H54 (cell line): Measurements from ENCODE around the gene SERHL2.
"Not testable (repeated sequence)": the region's sequence is repeated elsewhere in the genome, so short reads cannot be mapped to it uniquely, and the experiment has no call there.

Experiments
- DNase-seq: peaks from one replicate; pipeline ENCODE4 v3.0.0; 2011; ENCODE audit warnings: low spot score, mixed read lengths; ENCODE audit not compliant: insufficient read length
- FAIRE-seq: peaks from 3 replicates; lab custom pipeline; 2011; peaks lifted over from hg19 to GRCh38; lab: Jason Lieb, UNC
- POLR2A ChIP-seq: IDR thresholded peaks from 2 replicates; pipeline ENCODE4 v1.6.1; 2011; ENCODE audit warnings: low read depth, mild to moderate bottlenecking, low read length

SERHL2 gene

GRCh38 chr22:42548597-42549330 lies 5.0 kb upstream of the SERHL2 start:
- TF ChIP-seq POLR2A: no peak
- DNase-seq (no peak), FAIRE-seq (no peak)

DNA sequence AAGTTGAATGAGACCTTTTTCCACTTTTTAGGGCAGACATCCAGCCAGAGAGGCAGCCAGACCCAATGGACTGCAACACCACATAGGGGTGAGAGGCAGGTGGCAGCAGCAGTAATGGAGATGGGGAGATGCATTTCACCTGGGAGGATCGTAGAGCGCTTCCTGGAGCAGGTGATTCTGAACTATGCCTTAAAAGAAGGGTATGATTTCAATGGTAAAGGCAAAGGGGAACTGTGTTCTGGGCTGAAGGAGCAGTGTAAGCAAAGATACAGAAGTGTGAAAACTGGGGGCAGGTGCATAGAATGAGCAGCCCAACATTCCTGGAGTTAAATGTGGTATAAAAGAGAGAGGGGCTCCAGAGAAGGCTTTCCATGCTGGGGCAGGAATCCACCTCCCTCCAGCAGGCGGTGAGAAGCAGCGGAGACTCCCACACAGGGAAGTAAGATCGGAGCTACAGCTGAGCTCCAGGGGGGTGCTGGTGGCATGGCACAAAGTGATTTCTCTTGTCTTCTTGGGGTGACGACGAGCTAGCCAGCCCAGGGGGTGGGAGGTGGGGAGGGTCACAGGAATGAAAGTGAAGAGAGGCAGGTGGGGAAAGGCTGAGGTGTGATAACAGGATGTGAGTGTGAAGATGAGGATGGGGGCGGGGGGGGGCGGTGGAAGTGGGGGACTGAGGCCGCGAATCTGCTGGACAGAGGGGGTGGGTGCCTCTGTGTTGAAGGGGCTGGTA lies 4.3 kb upstream of the SERHL2 start:
- no peak for TF ChIP-seq POLR2A
- no peak for FAIRE-seq
- DNase-seq: no peak

DNA sequence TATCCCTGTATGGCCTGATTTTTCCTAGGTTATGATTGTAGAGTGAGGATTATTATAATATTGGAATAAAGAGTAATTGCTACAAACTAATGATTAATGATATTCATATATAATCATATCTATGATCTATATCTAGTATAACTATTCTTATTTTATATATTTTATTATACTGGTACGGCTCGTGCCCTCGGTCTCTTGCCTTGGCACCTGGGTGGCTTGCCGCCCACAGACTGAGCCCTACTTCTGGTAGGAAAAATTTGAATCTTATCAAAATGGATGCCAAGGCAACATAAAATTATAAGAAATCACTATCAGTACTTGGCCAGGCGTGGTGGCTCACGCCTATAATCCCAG lies 1.5 kb upstream of the SERHL2 start:
- DNase-seq, FAIRE-seq: not testable (repeated sequence)

DNA sequence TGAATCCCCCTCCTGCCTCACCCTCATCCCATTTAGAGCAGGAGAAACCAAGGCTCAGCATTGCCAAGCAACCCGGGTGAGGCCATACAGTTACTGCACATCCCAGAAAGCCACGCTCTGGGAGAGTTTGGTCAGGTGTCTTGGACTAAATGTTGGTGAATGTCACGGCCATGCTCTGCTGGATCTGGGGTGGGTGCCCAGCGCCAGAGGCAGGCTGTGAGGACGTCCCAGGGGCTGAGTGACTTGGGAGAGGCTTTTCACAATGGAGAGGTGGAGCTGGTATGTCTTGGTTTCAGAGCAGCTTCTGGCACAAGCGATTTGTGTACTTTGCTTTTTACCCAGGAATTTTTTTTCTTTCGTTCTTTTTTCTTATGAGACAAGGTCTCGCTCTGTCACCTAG lies 6.6 kb downstream of the SERHL2 start:
- FAIRE-seq: no peak
- TF ChIP-seq POLR2A: no peak
- no peak for DNase-seq

GRCh38 chr22:42560781-42561180 lies 7.0 kb downstream of the SERHL2 start:
- no peak for TF ChIP-seq POLR2A
- FAIRE-seq (no peak), DNase-seq (no peak)

DNA sequence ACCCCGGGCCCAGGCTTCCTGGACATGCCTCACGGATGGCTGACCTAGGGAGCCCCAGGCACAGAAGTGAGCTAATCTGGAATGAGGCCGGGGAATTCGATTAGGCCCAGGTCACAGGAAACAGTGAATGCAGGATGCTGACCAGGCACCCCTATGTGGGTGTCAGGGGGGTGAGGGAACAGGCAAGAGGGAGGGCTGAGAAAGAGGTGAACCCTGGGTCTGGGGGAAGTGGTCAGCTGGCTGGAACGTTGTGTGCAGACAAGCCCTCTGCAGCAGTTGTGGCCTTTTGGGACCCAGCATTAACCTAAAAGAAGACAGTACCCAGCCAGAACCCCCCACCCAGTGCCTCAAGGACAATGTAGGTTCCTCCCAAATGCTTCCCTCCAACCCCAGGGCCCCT lies 8.1 kb downstream of the SERHL2 start:
- DNase-seq: no peak
- TF ChIP-seq POLR2A: no peak
- no peak for FAIRE-seq

DNA sequence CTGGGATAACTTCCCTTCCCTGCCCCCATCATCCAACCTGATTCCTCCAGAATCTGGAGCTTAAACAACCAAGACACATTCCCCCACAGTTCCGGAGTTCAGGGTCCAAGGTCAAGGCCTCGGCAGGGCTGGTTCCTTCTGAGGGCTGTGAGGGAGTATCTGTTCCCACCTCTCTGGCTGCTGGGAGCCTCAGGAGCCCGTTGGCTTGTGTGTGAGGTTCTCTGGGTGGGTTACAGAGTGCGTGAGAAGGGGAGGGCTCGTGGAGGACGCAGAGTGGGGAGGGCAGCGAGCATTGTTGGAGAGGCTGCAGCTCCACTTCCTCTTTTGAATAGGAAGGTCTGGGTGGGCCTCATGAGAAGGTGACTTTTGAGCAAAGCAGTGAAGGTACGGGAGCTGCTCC lies 8.5 kb downstream of the SERHL2 start:
- DNase-seq (no peak), FAIRE-seq (no peak)
- no peak for TF ChIP-seq POLR2A

GRCh38 chr22:42562684-42563083 lies 8.9 kb downstream of the SERHL2 start:
- DNase-seq (no peak), FAIRE-seq (no peak)
- TF ChIP-seq POLR2A: no peak

DNA sequence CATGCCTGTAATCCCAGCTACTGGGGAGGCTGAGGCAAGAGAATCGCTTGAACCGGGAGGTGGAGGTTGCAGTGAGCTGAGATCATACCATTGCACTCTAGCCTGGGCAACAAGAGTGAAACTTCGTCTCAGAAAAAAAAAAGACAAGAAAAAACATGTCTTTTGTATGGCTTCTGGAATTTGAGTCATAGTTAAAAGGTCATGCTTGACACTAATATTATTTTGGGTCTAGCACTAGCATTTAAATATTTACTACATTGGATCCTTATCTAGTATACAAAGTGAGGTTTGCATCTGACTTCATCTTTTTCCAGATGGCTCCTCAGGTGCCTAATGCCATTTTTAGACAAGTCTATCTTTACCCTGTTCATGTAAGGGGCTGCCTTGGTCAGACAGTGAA lies 10.2 kb downstream of the SERHL2 start:
- FAIRE-seq, DNase-seq: not testable (repeated sequence)

- DNase-seq (no peak), FAIRE-seq (no peak)
- TF ChIP-seq POLR2A: no peak
Observed at GRCh38 chr22:42564699-42565098, 10.9 kb downstream of the SERHL2 start.

- no peak for TF ChIP-seq POLR2A
- FAIRE-seq: no peak
- no peak for DNase-seq
Observed at GRCh38 chr22:42565956-42566355, 12.2 kb downstream of the SERHL2 start.

DNA sequence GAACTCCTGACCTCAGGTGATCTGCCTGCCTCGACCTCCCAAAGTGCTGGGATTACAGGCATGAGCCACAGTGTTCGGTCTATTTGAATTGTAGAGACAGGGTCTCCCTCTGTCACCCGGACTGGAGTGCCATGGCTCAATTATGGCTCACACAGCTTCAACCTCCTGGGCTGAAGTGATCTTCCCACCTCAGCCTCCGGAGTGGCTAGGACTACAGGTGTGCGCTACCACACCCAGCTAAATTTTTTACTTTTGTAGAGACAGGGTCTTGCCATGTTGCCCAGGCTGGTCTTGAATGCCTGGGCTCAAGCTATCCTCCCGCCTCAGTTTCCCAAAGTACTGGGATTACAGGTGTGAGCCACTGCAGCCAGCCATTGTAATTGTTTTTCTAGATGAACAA lies 14.2 kb downstream of the SERHL2 start:
- not testable (repeated sequence) for DNase-seq, FAIRE-seq

GRCh38 chr22:42570580-42570979 lies 16.8 kb downstream of the SERHL2 start:
- not testable (repeated sequence) for FAIRE-seq, DNase-seq

- DNase-seq, FAIRE-seq: not testable (repeated sequence)
Observed at GRCh38 chr22:42571068-42571467, 17.3 kb downstream of the SERHL2 start.

DNA sequence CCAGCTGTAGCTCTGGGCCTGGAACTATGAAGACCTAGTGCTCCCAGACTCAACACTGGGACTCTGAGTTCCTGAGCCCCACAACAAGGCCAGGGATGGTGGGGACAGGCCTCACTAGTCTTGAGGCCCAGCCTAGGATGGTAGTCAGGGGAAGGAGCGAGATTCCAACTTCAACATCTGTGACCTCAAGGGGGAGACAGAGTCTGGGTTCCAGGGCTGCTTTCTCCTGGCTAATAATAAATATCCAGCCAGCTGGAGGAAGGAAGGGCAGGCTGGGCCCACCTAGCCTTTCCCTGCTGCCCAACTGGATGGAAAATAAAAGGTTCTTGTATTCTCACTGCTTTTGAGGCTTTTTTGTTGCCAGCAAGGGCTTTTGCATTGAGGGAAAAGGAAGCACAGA lies 20.3 kb downstream of the SERHL2 start:
- not testable (repeated sequence) for DNase-seq, FAIRE-seq

DNA sequence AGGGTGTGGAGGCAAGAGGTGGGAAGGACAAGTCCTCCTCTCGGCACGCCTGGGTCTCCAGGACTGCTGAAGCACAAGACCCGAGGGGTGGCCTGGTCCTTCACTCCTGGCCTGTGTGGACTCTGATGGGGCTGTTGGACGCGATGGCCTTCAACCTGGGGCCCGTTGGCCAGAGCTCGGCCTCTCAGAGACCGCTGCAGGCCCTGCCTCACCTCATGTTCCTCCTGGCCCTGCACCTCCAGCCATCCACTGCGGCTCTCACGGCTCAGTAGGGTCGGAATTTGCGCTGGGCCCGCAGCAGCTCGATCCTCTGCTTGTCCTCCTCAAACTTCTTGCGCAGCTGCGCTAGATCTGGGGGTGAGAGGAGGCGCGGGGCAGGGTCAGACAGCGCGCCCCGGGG lies 20.7 kb downstream of the SERHL2 start:
- FAIRE-seq, DNase-seq: not testable (repeated sequence)

DNA sequence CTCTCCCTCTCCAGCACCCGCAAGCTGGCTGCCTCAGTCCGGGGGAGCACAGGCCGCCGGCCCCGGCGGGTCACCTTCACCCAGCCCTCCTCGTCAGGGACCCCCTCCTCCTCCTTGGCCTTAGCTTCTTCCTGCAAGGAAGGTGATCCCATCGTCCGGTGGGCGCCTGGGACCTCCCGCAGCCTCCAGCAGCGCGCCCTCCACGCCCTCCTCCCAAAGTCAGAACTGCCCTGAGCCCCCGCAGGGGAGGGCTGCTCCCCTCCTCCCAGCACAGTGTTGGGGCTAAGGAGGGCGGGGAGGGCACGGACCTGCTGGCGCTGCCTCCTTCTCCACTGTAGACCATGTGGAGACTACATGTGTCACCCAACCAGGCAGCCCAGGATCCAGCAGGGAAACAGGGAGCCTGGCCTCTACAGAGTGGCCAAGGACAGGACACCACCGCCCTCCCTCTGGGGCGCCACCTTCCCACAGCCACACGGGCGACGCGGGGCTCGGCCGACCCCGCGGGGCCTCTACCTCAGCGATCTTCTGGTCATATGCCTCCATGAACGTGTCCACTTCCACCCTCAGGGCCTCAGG lies 22.3 kb downstream of the SERHL2 start:
- not testable (repeated sequence) for DNase-seq, FAIRE-seq

- FAIRE-seq: not testable (repeated sequence)
Observed at GRCh38 chr22:42577141-42577540, 23.4 kb downstream of the SERHL2 start.

More at GRCh38 chr22:42577141-42577540, 23.4 kb downstream of the SERHL2 start:
- not testable (repeated sequence) for DNase-seq
